GM19467 (cell line): ENCODE measurements around the gene CALU.

Experiments used
- ATAC-seq: cut with Tn5 transposase; IDR thresholded peaks from one replicate; pipeline ENCODE4 v1.9.1; 2021; ENCODE audit warnings: mild to moderate bottlenecking, moderate library complexity; ENCODE audit not compliant: unreplicated experiment

Gene CALU

DNA sequence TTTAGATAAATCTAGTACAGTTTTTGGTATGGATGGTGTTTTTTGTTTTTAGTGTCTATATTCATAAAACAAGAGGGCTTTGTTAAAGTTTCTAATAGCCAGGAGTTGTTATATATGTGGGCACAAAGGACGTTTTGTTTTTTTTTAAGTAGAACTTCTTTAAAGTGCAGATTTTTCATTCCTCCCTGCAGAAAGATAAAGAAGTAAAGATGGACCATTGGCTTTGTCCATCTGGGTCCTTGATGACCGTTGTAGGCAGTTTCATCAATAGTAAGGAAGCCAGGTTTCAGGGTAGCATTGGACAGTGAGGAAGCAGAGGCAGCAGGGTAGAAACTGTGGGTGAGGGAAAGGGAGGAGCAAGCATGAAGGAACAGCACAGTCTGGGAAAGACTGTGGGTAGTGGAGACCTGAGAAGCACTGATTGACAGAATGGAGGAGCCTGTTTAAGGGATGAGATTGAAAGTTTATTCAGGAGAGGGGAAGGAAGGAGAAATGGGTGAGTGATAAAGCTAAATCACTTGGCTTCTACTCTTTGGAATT, 5.3 kb downstream of the CALU start:
- ATAC-seq, result no peak

DNA sequence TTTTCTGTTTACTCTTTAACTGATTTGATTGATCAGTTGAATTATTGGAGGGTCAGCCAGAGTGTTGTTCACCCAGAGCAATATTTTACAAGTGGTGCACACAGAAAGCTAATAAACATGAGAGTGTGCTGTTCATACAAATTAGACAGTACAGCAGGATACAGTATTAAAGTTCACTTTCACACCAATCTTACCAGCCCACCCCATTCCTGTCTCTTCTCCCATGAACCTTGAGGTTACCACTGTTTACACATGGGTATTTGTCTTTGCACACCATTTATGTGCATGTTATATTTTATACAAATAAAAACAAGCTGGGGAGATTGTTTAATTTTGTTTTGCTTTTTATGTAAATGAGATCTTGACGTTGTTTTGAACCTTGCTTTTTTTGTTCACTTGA, 6.5 kb downstream of the CALU start:
- ATAC-seq, result no peak

DNA sequence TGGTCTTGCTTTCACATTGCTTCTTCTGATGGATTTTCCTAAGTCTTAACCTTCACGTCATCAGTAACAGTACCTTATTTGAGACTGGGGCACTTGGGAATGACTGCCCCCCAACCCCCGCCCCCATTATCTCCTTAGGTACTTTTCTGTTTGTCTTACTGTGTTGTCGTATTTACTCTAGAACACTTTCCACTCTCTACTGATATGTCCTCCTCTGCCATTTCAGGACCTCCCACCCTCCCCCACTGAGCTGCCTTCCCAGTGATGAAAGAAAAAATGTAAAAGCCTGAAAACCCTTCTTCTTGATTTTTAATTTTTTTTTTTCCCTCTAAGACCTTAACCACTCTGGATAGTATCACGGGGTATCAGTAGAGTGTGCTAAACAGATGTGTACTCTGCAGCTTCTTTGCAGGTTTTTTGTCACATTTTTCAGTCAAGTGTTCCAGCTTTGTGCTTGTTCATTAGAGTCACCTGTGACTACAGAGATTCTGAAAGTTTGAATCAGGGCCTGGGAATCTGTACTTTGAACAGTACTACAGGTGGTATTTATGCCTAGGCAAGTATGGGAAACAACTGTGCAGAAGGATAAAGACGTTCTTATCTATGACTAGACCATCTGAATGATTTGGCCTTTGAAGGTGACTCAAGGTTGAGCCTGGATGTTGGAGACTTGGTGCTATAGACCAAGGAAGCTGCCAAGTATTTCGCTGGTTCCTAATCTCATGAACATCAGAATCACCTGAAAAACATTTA, 8.3 kb downstream of the CALU start:
- no peak for ATAC-seq

DNA sequence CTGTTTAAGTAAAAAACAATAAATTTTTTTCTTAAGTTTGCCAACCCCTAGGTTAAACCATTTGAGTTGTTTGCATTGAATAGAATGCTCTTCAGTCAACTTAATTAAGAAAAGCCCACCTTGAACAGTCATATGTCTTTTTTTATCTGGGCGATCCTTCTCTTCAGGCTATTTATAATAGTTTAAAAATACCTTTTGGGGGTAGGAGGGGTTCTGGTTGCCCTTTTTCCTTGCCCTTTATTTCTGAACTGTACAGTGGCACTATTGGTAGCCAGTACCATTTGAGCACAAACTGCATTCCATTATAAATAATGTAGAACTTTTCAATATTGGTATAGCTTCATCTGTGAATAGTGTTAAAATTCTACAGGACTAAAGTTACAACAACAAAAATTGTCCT, 13.1 kb downstream of the CALU start:
- no peak for ATAC-seq

DNA sequence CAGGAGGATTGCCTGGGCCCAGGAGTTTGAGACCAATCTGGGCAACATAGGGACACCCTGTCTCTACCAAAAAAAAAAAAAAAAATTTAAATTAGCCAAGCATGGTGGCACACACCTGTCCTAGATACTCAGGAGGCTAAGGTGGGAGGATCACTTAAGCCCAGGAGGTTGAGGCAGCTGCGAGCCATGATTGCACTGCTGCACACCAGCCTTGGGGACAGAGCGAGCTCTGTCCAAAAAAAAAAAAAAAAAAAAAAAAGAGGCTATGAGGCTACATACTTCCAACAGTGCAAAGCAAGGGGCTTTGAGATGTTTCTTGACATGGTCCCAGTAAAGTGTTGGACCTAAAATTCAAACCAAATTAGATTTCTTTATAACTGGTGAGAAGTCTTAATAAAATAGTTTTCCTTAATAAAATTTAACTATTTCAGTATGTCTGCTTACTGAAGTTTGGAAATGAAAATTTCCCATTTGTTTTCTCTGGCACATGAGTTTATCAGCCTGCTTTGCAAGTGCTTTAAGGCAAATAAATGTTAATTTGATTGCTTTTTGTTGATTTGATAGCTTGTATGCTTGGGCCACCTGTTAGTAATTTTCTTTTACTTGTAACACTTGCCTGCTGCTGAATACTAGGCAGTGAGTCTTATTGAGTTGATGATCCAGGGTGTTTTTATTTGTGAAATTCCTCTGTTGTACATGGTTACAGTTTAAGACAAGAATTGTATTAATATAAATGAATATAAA, 16.1 kb downstream of the CALU start:
- ATAC-seq, result no peak

DNA sequence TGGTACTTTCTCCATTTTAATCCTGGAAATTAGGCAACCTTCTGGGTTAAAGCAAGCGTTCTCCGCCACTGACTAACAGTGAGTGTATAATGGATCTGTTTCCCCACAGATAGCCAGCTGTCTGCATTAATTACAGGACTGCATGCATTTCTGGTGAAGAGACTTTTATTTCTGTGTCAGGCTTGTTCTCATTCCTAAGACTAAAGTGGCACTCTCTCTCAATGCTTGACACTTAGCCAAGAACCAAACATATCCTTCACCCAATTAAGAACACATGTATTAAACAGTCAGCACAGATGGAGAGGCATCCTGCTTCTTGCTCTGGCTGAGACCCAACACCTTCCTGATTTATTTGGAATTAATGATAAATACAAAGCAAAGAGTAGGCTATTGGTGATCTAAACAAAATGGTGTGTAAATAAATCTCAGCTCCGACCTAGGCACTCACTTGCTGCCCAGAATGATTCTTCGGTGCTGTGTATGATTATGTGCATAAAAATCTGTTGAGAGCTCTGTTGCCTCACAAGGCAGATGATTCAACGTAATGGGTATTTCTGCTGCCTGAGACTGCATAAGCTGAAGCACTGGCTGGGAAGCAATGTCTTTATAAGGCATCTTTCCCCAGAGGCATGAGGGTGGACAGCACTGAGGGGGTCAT, 16.8 kb downstream of the CALU start:
- ATAC-seq, result no peak

DNA sequence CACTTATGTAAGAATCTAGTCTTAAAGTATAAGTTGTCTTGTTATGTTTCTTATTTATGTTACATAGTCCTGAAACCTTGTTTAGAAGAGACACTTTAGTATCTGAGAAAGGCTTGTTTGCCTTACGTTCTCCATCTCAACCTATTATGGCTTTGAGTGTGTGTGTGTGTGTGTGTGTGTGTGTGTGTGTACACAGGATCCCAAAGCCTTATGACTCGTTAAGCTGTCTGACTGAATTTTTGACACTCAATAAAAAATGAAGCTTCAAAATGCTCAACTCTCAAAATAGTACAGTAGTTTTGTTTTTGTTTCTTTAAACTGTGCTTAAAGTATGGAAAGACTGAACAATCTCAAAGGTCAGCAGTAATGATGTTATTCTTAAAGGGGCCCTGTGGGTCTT, 18.0 kb downstream of the CALU start:
- ATAC-seq, result no peak

DNA sequence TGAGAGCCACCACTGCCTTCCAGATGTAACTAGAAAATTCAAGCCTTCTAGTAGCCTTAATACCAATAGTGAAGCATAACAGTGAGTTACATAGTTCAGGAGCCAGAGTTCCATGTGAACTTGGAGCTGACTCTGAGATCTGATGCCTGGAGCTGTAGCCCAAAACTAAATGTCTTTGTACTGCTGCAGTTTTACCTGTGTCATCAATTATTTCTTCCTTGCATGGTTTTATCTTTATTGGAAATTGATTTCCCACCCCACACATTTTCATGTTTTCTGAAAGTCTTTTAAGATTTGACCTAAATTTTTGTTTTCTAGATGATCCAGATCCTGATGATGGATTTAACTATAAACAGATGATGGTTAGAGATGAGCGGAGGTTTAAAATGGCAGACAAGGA, 19.4 kb downstream of the CALU start:
- no peak for ATAC-seq

DNA sequence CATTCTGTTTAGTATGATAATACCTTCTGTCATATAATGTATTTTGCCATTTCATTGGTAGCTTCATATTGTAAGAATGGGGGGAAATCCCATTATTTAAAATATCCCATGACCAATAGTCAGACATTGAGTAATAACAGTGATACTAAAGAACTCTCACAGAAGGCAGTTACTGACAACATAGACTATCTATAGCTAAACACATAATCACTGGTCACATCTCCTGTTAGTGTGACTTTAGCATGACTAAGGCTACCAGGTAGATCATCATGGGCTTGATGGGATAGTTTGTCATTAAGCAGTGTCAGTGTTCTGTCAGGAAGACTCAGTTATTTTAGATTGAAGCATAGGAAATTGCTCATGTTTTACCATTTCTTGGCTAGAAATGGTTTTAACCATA, 20.1 kb downstream of the CALU start:
- no peak for ATAC-seq

DNA sequence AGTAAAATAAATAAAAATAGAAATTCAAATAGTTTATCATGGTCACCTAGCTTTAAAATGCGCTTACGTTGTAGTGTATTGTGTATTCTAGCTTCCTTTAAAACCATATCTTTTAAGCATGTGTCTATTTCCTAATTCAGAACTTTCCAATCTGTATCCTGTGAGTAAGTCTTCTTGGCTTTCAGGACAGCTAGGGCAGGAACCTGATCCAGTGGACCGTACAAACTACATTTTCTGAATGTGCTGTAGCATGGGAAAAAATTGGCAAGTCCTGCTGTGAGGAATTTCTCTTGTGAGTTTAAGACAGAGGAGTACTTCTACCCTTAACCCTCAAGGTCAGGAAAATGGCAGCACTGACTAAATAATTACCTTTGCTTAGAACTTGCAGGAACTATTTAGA, 24.4 kb downstream of the CALU start:
- ATAC-seq, result no peak

DNA sequence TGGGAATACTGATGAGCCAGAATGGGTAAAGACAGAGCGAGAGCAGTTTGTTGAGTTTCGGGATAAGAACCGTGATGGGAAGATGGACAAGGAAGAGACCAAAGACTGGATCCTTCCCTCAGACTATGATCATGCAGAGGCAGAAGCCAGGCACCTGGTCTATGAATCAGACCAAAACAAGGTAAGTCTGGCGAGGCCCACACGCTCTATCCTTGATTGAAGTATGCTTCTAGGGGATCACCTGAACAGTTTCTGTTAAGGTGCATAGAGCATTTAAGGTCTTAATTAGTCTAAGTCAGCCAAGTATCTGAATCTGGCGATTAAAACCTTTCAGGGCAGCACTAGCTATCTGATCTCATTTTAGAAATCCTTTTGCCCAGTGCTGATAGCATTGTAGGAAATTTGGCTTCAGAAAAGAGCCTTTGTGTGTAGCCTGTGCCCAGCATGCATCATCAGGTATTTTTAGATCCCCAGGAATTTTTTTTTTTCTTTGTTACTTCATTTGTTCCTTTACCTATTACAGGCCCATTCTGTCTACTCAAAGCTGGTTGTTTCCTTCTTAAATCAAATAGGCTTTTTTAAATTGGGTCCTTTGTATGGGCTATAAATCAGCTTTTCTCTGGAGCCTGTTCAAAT, 28.4 kb downstream of the CALU start:
- ATAC-seq, result no peak

DNA sequence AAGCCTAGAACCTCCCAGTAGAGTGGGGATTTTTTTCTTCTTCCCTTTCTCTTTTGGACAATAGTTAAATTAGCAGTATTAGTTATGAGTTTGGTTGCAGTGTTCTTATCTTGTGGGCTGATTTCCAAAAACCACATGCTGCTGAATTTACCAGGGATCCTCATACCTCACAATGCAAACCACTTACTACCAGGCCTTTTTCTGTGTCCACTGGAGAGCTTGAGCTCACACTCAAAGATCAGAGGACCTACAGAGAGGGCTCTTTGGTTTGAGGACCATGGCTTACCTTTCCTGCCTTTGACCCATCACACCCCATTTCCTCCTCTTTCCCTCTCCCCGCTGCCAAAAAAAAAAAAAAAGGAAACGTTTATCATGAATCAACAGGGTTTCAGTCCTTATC, 31.1 kb downstream of the CALU start:
- ATAC-seq, result no peak

DNA sequence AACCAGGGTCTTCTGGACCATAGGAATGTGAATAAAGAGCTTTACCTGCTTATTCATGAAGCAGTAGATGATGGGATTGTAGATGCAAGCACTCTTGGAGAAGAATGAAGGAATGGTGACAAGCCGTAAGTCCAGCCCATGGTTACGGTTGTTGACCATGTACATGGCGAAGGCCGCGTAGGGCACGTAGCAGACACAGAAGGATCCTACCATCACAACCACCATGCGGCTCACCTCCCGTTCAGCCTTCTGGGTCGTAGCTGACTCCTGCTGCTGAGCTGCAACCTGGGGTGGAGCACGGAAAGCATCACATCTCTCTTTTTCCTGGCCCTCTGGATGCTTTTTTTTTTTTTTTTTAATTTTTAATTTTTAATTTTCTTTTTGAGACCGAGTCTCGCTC, 34.4 kb downstream of the CALU start:
- no peak for ATAC-seq

DNA sequence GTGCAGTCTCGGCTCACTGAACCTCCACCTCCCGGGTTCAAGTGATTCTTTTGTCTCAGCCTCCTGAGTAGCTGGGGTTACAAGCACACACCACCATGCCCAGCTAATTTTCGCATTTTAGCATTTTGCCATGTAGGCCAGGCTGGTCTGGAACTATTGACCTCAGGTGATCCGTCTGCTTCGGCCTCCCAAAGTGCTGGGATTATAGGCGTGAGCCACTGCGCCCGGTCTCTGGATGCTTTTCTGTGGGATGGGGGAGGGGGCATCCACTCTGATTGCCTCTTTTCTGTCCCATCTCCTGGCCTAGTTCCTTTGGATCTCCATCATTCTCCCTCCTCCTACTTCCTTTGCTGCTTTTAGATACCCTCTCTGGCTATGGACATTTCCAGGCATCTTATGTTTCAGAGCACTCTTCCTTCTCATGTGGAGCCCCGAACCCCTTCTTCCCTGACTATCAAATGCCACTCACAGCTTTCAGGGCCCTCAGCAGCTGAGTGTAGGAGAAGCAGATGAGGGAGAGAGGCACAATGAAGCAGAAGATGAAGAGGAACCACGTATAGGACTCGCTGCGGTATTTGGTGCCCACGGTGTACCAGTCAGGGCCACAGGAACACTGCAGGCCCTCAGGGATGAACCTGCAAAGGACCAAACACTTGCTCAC, 35.0 kb downstream of the CALU start:
- no peak for ATAC-seq

DNA sequence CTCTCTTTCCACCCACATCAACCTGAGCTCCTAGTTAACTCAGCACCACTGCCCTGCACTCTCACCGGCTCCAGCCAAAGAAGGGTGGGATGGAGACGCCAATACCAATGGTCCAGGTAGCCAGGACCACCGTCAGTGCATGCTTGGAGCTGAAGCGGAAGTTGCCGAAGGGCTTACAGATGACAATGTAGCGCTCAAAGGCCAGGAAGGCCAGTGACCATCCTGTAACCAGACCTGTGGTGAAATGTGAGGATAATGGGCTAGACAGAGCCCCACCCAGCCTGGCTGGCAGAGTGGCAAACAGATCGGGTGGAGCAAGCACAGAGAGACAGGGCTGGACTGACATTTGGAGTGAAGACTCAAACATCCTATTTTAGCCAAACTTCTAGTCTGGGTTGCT, 35.8 kb downstream of the CALU start:
- ATAC-seq, result no peak

DNA sequence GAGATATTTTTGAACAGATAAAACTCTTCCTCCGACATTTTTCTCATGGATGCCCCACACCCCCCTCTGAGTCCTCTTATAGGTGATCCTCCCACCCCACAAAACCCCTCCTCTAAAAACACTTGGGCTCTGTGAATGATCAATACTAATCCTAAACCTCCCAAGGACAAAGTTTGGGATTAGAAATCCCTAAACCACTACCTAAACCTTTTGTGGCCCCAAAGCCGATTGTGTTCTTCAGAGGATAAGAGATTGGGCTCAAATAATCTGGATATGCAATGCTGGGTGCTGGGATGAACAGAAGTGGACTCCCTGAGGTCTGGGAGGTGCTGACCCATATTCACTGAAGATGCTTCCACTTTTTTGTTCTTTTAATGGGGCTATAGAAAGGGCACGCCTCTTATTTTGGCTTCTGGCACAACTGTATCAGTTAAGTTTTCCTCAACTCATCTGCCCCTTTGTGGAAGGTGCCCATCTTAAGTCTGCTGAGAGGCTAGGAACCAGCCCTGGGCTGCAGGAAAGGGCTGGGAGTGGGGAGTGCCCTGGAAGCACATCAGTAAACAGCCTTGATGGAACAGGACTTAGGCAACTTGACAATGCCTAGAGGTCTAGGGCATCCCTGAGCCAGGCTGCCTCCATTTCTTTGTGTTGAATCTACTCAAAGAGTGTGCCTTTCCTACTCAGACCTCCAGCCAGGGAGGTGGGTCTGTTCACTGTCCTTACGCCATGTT, 36.8 kb downstream of the CALU start, which contains the start of gene OPN1SW:
TSS of gene OPN1SW (minus strand) at position 51 of the 731 bp plus-strand sequence. CDS start at position 38, 13 bp downstream.
- ATAC-seq, result no peak

DNA sequence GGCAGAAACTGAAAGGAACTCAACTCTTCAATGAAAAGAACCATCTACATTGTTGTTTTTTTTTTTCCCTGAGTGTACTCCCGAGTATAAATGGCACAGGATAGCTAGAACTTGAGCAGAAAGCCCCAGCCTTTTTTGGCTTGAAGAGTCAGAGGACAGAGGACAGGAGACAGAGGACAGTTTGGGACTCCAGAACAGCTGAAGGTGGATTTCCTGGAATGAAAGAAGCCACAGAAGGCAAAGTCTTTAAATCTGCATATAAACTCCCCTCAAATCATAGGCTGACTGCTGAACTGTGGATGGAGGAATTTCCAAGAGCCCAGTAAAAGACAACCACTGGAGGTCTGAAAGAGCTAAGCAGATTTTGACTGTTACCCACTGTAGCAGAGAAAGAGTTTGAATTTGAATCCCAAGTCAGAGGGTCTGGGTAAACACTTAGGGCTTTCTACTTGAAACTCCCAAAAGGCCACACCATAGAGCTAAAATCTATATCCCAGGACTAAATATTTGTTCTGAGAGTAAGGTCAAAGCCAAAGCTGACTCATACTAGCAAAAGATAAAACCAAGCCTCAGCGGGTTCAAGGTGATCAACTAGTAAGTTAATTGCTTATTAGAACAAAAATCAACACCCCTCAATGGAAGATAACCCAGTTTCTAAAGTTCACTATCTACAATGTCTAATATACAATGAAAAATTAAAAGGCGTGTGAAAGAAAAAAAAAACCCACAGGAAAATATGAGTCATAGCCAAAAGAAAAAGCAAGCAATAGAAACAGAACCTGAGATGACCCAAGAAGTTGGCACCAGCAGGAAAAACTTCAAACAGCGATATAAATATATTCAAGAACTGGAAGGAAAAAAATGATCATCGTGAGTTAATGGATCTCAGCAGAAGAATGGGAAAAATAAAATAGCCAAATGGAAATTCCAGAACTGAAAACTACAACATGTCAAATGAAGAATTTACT, 38.3 kb downstream of the CALU start:
- no peak for ATAC-seq

DNA sequence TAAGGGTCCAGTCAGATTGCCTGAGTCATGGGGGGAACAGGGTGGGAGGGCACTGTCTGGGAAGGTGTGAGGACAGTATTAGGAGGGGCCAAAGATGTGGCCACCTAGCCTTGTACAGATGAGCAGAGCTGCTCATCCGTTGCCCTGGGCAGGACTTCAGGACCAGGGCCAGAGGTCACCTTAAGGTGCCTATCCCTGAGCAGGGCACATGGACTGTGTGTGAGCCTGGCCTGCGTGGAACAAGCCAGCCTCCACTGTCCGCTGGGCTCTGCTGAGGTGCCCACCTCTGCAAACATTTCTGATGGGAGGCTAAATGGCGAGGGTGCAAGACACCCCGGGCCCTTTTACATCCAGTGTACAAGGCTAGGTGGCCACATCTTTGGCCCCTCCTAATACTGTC, 39.8 kb downstream of the CALU start:
- no peak for ATAC-seq

DNA sequence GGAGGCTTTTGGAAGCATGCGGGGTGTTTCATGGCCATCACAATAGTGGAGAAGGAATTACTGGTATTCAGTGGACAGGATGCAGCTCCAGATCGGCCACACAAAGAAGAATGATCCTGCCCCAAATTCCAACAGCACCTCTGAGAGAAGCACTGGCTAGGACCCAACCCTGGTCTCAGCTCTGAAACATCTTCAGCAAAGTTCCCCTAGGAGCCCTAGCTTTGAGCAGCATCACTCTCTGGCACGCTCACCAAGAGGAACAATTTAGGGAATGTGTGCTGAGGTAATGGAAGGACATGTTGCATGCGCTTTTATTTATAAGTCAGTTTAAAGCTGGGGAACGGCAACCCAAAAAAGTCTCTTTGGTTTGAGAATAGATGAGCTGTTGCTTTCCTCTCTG, 42.0 kb downstream of the CALU start:
- ATAC-seq, result no peak
